Spleen (tissue), 7 donors: ENCODE data around the gene FGGY.

ENCODE experiments used
- CTCF ChIP-seq, 11 experiments: fragments of 200-600 bp in 7 of 11; fragments of 450-650 bp in 4 of 11; sonication (generic) in 4 of 11; IDR thresholded peaks in 8 of 11; conservative IDR thresholded peaks in 3 of 11; 1 replicate in 7 of 11; 2 replicates in 4 of 11; pipeline versions ENCODE4 v1.4.0 to v1.8.0; 2016 to 2021; ENCODE audit warnings: antibody characterized with exemption in 11 of 11, inconsistent platforms in 4 of 11, mild to moderate bottlenecking in 1 of 11
- POLR2AphosphoS5 ChIP-seq, 3 donors: sonication (generic); formaldehyde crosslinking; IDR thresholded peaks; one replicate each; pipeline ENCODE4 v1.5.1; 2017; ENCODE audit warnings: antibody characterized with exemption in 3 of 3
- donor health status: DM: no; HTN: no; CAD: no; lungs with moderate emphysema.
- donor health status: DM: no; HTN: no; CAD: no.
- donor health status: DM: no; HTN: no; CAD: no.

GRCh38 chr1:59738591-59739015 lies 441.7 kb downstream of the FGGY start:
- TF ChIP-seq CTCF (IDR thresholded peaks at IDR 0.05 in 8 of 11, conservative IDR thresholded peaks at IDR 0.05 in 3 of 11) (no peak), POLR2AphosphoS5 (IDR thresholded peaks at IDR 0.05) (no peak)
